Measurements from ENCODE around the gene GNAI3.

DNA sequence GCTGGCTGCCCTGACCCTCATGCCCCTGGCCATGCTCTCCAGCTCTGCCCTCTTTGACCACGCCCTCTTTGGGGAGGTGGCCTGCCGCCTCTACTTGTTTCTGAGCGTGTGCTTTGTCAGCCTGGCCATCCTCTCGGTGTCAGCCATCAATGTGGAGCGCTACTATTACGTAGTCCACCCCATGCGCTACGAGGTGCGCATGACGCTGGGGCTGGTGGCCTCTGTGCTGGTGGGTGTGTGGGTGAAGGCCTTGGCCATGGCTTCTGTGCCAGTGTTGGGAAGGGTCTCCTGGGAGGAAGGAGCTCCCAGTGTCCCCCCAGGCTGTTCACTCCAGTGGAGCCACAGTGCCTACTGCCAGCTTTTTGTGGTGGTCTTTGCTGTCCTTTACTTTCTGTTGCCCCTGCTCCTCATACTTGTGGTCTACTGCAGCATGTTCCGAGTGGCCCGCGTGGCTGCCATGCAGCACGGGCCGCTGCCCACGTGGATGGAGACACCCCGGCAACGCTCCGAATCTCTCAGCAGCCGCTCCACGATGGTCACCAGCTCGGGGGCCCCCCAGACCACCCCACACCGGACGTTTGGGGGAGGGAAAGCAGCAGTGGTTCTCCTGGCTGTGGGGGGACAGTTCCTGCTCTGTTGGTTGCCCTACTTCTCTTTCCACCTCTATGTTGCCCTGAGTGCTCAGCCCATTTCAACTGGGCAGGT lies 5.0 kb upstream of the GNAI3 start:
- TF ChIP-seq CTCF (IDR thresholded peaks at IDR 0.05; ENCODE audit: poor library complexity, severe bottlenecking) (no peak), MXI1 (conservative IDR thresholded peaks at IDR 0.05; ENCODE audit: poor library complexity, severe bottlenecking) (no peak), EZH2 (IDR thresholded peaks at IDR 0.05; ENCODE audit: borderline replicate concordance, insufficient read depth, low read length, poor library complexity, severe bottlenecking) (no peak), EP300 (conservative IDR thresholded peaks at IDR 0.05; ENCODE audit: poor library complexity, severe bottlenecking) (no peak), TAF1 (IDR thresholded peaks at IDR 0.05; ENCODE audit: low read depth) (no peak), RAD21 (conservative IDR thresholded peaks at IDR 0.05) (no peak)
- TF ChIP-seq, protein P1, sequence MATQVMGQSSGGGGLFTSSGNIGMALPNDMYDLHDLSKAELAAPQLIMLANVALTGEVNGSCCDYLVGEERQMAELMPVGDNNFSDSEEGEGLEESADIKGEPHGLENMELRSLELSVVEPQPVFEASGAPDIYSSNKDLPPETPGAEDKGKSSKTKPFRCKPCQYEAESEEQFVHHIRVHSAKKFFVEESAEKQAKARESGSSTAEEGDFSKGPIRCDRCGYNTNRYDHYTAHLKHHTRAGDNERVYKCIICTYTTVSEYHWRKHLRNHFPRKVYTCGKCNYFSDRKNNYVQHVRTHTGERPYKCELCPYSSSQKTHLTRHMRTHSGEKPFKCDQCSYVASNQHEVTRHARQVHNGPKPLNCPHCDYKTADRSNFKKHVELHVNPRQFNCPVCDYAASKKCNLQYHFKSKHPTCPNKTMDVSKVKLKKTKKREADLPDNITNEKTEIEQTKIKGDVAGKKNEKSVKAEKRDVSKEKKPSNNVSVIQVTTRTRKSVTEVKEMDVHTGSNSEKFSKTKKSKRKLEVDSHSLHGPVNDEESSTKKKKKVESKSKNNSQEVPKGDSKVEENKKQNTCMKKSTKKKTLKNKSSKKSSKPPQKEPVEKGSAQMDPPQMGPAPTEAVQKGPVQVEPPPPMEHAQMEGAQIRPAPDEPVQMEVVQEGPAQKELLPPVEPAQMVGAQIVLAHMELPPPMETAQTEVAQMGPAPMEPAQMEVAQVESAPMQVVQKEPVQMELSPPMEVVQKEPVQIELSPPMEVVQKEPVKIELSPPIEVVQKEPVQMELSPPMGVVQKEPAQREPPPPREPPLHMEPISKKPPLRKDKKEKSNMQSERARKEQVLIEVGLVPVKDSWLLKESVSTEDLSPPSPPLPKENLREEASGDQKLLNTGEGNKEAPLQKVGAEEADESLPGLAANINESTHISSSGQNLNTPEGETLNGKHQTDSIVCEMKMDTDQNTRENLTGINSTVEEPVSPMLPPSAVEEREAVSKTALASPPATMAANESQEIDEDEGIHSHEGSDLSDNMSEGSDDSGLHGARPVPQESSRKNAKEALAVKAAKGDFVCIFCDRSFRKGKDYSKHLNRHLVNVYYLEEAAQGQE (IDR thresholded peaks at IDR 0.05; ENCODE audit: borderline replicate concordance) = no peak

Data from neural cell (in vitro differentiated cells).